Stomach smooth muscle (tissue), 2 donors: ENCODE measurements around the gene DLG1.
A peak's percentile ranks its signal among the peaks of the same experiment; 100 is the strongest.
"Not testable (repeated sequence)": the region's sequence is repeated elsewhere in the genome, so short reads cannot be mapped to it uniquely, and the experiment has no call there.

Source experiments
- H3K27ac ChIP-seq: one replicate; pipeline ENCODE4 v1.7.0; 2013; ENCODE audit warnings: mild to moderate bottlenecking, low read length, inconsistent platforms
- H3K27me3 ChIP-seq, 2 donors: one replicate each; pipeline ENCODE4 v1.7.0; 2013; ENCODE audit warnings: low read length in 2 of 2; ENCODE audit not compliant: insufficient read depth in 2 of 2, control insufficient read depth in 1 of 2
- H3K36me3 ChIP-seq, 2 donors: one replicate each; pipeline ENCODE4 v1.7.0; 2013; ENCODE audit warnings: low read length in 2 of 2; ENCODE audit not compliant: control insufficient read depth in 2 of 2, insufficient read depth in 2 of 2
- H3K4me1 ChIP-seq: one replicate; pipeline ENCODE4 v1.7.0; 2013; ENCODE audit warnings: low read length; ENCODE audit not compliant: control insufficient read depth, insufficient read depth
- H3K4me3 ChIP-seq, 2 donors: one replicate each; pipeline ENCODE4 v1.7.0; 2013; ENCODE audit warnings: low read length in 2 of 2
- H3K9ac ChIP-seq, 2 donors: one replicate each; pipeline ENCODE4 v1.7.0; 2013; ENCODE audit warnings: low read length in 2 of 2, mild to moderate bottlenecking in 1 of 2
- H3K9me3 ChIP-seq, 2 donors: one replicate each; pipeline ENCODE4 v1.7.0; 2013; ENCODE audit warnings: low read length in 2 of 2; ENCODE audit not compliant: control insufficient read depth in 2 of 2
- donor health status: healthy.
- donor health status: Pancreatic carcinoma.

DLG1 gene

DNA sequence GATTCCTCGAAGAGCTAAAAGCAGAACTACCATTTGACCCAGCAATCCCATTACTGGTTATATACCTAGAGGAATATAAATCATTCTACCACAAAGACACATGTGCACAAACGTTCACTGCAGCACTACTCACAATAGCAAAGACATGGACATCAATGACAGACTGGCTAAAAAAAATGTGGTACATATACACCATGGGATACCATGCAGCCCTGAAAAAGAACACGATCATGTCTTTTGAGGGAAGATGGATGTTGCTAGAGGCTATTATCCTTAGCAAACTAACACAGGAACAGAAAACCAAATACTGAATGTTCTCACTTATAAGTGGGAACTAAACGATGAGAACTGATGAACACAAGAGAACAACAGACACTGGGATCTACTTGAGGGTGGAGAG lies 86.7 kb downstream of the DLG1 start:
- H3K9ac ChIP-seq, H3K4me3 ChIP-seq, H3K36me3 ChIP-seq, H3K9me3 ChIP-seq, H3K27me3 ChIP-seq, H3K4me1 ChIP-seq, H3K27ac ChIP-seq: not testable (repeated sequence)

DNA sequence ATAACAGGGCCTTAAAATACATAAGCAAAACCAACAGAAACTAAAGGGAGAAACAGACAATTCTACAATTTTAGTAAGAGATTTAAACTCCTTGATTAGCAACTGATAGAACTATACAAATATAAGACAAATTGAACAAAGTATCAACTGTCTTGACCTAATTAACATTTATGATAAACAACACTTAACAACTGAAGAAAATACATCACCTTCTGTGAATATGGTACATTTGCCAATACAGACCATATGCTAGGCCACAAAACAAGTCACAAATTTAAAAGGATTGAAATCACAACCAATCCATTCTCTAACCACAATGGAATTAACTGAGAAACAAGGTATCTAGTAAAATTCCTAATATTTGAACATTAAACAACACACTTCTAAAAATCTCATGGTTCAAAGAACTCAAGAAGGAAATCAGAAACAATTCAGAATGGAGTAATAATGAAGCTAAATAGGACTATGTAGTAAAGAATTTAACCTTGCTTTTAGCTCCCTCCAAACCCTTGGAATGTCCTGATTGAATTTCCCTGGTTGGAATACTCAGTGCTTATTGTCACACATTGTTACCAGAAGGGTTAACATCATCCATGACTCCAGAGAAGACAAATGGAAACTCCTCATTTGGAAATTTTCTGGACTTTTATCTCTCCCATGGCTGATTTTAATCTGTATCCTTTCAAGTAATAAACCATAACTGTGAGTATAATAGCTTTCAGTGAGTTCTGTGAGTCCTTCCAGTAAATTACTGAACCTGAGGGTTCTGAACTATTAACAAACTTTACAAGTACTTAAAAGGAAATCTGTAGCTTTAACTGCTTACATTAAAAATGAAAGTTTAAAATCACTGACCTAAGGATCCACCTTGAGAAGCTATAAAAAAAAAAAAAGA lies 88.8 kb downstream of the DLG1 start:
- H3K27me3 ChIP-seq = no peaks in the 10 kb centered on the region
- peak overlapping the region in 1 of 2 donors; percentile 15 for H3K4me3 ChIP-seq
- H3K27ac ChIP-seq = no peak overlapping the region
- H3K9ac ChIP-seq = no peak overlapping the region
- H3K9me3 ChIP-seq = no peaks in the 10 kb centered on the region
- H3K36me3 ChIP-seq = no peaks in the 10 kb centered on the region
- no peaks in the 10 kb centered on the region for H3K4me1 ChIP-seq

DNA sequence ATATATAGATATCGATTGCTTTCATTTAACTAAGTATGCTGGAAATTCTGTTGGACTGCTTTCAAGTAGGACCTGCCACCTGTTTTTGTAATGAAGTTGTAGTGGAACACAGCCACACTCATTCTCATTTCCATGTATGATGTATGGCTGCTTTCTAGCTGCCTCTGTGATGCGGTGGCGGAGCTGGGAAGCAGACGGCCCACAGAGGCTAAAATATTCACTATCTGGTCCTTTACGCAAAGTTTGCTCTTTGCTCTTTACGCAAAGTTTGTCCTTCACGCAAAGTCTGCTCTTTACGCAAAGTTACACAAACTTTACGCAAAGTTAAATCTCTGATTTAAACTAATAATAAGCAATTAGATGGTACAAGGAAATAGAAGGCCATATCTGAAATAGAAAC lies 91.5 kb downstream of the DLG1 start:
- H3K4me1 ChIP-seq = no peaks in the 10 kb centered on the region
- H3K36me3 ChIP-seq = no peaks in the 10 kb centered on the region
- no peak overlapping the region for H3K27ac ChIP-seq
- H3K4me3 ChIP-seq = no peak overlapping the region
- no peak overlapping the region for H3K9ac ChIP-seq
- no peaks in the 10 kb centered on the region for H3K27me3 ChIP-seq
- no peaks in the 10 kb centered on the region for H3K9me3 ChIP-seq

DNA sequence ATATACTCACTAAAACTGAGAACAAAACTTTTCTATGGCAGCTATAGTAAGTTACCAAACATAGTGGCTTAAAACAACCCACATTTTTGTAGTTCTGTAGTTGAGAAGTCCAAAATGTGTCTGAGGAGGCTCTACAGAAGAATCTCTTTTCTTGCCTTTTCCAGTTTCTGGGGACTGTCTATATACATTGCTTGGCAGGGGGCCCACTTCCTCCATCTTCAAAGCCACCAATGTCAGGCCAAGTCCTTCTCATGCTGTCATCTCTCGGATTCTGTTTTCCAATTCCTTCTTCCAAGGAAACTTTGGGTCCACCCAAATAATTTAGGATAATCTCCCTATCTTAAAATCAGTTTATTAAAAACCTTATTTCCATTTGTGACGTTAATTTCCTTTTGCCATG lies 92.7 kb downstream of the DLG1 start:
- H3K36me3 ChIP-seq = no peaks in the 10 kb centered on the region
- H3K27ac ChIP-seq = no peak overlapping the region
- H3K9me3 ChIP-seq = no peaks in the 10 kb centered on the region
- H3K27me3 ChIP-seq = no peaks in the 10 kb centered on the region
- H3K4me3 ChIP-seq = no peak overlapping the region
- no peaks in the 10 kb centered on the region for H3K4me1 ChIP-seq
- H3K9ac ChIP-seq = no peak overlapping the region

DNA sequence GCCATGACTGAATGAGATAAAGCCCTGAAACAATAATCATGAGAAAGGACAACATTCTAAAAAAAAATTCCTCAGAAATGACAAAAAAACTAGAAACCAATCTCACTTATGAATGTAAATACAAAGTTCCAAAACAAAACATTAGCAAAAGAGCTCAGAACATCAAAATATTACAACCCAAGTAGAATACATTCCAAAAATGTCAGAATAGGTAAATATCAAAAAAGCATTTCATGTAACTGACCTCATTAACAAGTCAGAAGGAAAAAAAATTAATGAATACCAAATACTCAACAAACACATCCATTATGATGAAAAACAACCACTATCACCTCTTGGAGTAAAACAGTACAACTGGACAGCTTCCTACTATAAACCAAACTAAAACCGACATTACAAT lies 93.1 kb downstream of the DLG1 start:
- Histone ChIP-seq H3K27me3 (no peaks in the 10 kb centered on the region), H3K4me1 (no peaks in the 10 kb centered on the region), H3K9ac (no peak overlapping the region)

DNA sequence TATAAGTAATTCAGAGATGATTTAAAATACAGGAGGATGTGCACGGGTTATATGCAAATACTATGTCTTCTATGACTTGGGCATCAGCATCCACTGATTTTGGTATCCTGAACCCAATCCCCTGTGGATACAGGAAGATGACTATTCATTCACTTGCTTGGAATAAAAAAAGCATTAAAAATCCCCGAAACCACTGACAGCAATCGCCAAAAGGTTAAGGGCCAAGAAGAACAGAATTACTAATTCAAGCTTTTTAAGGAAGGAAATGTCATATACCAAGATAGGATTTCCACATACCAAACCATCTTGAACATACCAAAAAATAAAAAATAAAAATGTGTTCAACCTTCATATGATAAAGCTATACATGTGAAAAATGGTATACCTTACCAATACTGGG lies 93.7 kb downstream of the DLG1 start:
- H3K4me1 ChIP-seq = no peaks in the 10 kb centered on the region
- no peak overlapping the region for H3K9ac ChIP-seq
- H3K36me3 ChIP-seq = no peaks in the 10 kb centered on the region
- no peaks in the 10 kb centered on the region for H3K9me3 ChIP-seq
- H3K27ac ChIP-seq = no peak overlapping the region
- H3K27me3 ChIP-seq = no peaks in the 10 kb centered on the region
- no peak overlapping the region for H3K4me3 ChIP-seq

More for the DNA sequence above, 93.1 kb downstream of the DLG1 start:
- no peaks in the 10 kb centered on the region for H3K9me3 ChIP-seq
- H3K4me3 ChIP-seq = no peak overlapping the region
- no peak overlapping the region for H3K27ac ChIP-seq
- H3K36me3 ChIP-seq = no peaks in the 10 kb centered on the region

DNA sequence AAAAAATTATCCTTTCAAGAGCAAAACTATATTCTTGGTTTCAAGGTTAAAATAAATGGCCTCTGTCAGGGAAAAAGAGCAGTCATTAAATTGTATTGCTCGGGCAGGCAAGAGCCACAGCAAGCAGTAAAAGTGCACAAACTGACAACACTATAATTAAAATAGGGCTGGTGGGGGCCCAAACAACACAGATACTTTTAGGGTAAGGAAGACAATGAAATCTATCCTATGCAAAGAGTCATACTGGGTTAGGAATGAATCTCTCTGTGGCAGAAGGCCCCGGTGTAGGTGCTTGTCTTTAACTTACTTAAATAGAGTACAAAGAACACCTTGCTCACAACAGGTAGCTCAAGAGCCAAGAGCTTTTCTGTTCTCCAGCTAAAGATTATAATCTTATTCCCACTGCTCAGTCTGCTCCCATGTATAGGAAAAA lies 94.7 kb downstream of the DLG1 start:
- Histone ChIP-seq H3K36me3 (no peaks in the 10 kb centered on the region), H3K9ac (no peak overlapping the region), H3K4me3 (no peak overlapping the region), H3K27ac (no peak overlapping the region), H3K9me3 (no peaks in the 10 kb centered on the region), H3K4me1 (no peaks in the 10 kb centered on the region), H3K27me3 (no peaks in the 10 kb centered on the region)

- Histone ChIP-seq H3K9me3 (no peaks in the 10 kb centered on the region), H3K27me3 (no peaks in the 10 kb centered on the region), H3K4me3 (no peak overlapping the region), H3K9ac (no peak overlapping the region), H3K4me1 (no peaks in the 10 kb centered on the region), H3K27ac (no peak overlapping the region), H3K36me3 (no peaks in the 10 kb centered on the region)
Measured at GRCh38 chr3:197202694-197203093, 95.7 kb downstream of the DLG1 start.

DNA sequence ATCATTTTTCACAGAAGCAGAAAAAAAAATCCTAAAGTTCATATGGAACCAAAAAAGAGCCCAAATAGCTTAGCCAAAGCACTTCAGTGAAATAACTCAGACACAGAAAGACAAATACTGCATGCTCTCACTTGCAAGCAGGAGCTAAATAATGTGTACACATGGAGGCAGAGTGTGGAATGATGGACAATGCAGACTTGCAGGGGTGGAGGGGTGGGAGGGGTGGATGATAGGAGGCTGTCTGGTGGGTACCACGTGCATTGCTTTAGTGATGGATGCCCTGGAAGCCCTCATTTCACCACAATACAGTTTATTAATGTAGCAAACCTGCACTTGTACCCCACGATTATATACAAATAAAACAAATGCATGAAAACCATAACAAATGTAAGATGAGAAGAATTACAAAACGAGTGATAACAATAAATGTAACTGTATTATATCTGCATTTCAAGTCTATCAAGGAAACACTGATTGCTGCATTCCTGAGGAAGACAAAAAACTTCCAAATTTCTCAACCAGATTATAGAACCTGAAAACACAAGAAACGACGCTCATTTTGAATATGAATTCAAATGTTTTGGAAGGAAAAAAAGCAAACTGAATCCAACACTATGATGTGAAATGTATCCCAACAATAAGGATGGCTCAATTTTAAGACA lies 96.5 kb downstream of the DLG1 start:
- H3K27me3 ChIP-seq = no peaks in the 10 kb centered on the region
- H3K9ac ChIP-seq = no peak overlapping the region
- no peaks in the 10 kb centered on the region for H3K4me1 ChIP-seq
- no peak overlapping the region for H3K4me3 ChIP-seq
- no peaks in the 10 kb centered on the region for H3K36me3 ChIP-seq
- no peaks in the 10 kb centered on the region for H3K9me3 ChIP-seq
- H3K27ac ChIP-seq = no peak overlapping the region

GRCh38 chr3:197200856-197201255 lies 97.6 kb downstream of the DLG1 start:
- not testable (repeated sequence) for H3K9me3 ChIP-seq, H3K9ac ChIP-seq, H3K4me1 ChIP-seq

DNA sequence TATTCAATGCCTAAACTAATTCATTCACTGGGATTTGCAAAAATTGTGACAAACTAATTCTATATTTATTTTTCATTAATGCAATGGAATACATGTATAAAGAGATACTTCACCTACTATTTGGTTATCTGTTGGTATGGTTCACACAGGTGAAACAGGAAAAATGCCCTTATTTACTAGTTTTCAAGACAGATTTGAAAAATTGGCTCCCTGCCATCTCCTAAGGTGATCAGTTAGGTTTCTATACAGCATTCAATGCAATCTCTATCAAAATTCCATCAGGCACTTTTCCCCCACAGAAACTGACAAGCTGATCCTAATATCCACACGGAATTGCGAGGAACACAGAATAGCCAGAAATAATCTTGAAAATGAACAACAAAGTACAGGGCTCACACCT lies 101.1 kb downstream of the DLG1 start:
- no peak overlapping the region for H3K27ac ChIP-seq
- no peaks in the 10 kb centered on the region for H3K36me3 ChIP-seq
- H3K9ac ChIP-seq = no peak overlapping the region
- no peaks in the 10 kb centered on the region for H3K4me1 ChIP-seq
- no peaks in the 10 kb centered on the region for H3K9me3 ChIP-seq
- H3K27me3 ChIP-seq = no peaks in the 10 kb centered on the region
- H3K4me3 ChIP-seq = no peak overlapping the region

More at GRCh38 chr3:197200856-197201255, 97.6 kb downstream of the DLG1 start:
- not testable (repeated sequence) for H3K36me3 ChIP-seq, H3K27ac ChIP-seq, H3K27me3 ChIP-seq, H3K4me3 ChIP-seq
